MCF 10A (cell line): ENCODE results near the gene UBE2Q1. TPM values are rescaled to one million over a fixed set of nuclear protein-coding genes. Genes with fewer than 3 reads are reported as not detected.
A peak's percentile ranks its signal among the peaks of the same experiment; 100 is the strongest.

ENCODE experiments used
- BruUV-seq: library from RNA; stranded (reverse); fragments of 400-500 nt; replicated peaks from 2 replicates; lab custom pipeline; 2021; lab: Mats Ljungman, UMichigan
- CTCF ChIA-PET: fragments of 300-600 bp; sonication (Branson Sonifier 250); formaldehyde crosslinking; extraction: SDS; loops from one replicate; lab custom pipeline; 2021; ENCODE audit warnings: antibody characterized with exemption, inconsistent platforms; lab: Yijun Ruan, JAX
- POLR2A ChIA-PET: fragments of 300-600, 350-650 bp; sonication (Branson Sonifier 250); formaldehyde crosslinking; extraction: SDS; loops from one replicate; lab custom pipeline; 2020; ENCODE audit warnings: antibody characterized with exemption, inconsistent platforms; lab: Yijun Ruan, JAX
- DNase-seq: peaks from one replicate; pipeline ENCODE4 v3.0.0-alpha.2; 2018; ENCODE audit not compliant: unreplicated experiment
- H3K27ac Mint-ChIP-seq: one replicate; pipeline ENCODE4 v1.8.0; 2022; ENCODE audit warnings: mild to moderate bottlenecking, low read depth, mixed read lengths; ENCODE audit not compliant: unreplicated experiment
- H3K27me3 Mint-ChIP-seq: one replicate; pipeline ENCODE4 v1.8.0; 2022; ENCODE audit warnings: mixed read lengths; ENCODE audit not compliant: insufficient read depth, unreplicated experiment
- H3K36me3 Mint-ChIP-seq: one replicate; pipeline ENCODE4 v1.8.0; 2022; ENCODE audit warnings: mild to moderate bottlenecking, moderate library complexity, mixed read lengths; ENCODE audit not compliant: insufficient read depth, unreplicated experiment
- H3K4me1 Mint-ChIP-seq: one replicate; pipeline ENCODE4 v1.8.0; 2022; ENCODE audit warnings: mixed read lengths; ENCODE audit not compliant: insufficient read depth, unreplicated experiment
- H3K4me3 Mint-ChIP-seq: one replicate; pipeline ENCODE4 v1.8.0; 2022; ENCODE audit warnings: mild to moderate bottlenecking, moderate library complexity, mixed read lengths; ENCODE audit not compliant: unreplicated experiment
- H3K9me3 Mint-ChIP-seq: one replicate; pipeline ENCODE4 v1.8.0; 2022; ENCODE audit warnings: mixed read lengths; ENCODE audit not compliant: unreplicated experiment
- intact Hi-C: fragments of 100-400 bp; cut with micrococcal nuclease; formaldehyde crosslinking; loops from 2 replicates; pipeline ENCODE4 v1.14.1; 2022
- total RNA-seq: library from RNA; stranded (reverse); gene quantifications from 2 replicates; pipeline ENCODE4 v1.2.3, GENCODE V29; 2022
- TF ChIP-seq, protein P1 (sequence below): fragments of 200-600 bp; IDR thresholded peaks from one replicate; pipeline ENCODE4 v1.8.0; 2022; ENCODE audit warnings: antibody characterized with exemption, mild to moderate bottlenecking; ENCODE audit not compliant: unreplicated experiment

Gene UBE2Q1
- total RNA-seq, 1 experiment from 2014 or later, result 111 TPM

- Mint-ChIP-seq H3K27ac (peak overlapping the region; percentile 65), H3K27me3 (no peaks in the 10 kb centered on the region), H3K36me3 (peaks cover 43% of the 10 kb centered on the region), H3K4me3 (peak overlapping the region; percentile 76), H3K4me1 (peaks cover 18% of the 10 kb centered on the region), H3K9me3 (no peaks in the 10 kb centered on the region)
- TF ChIP-seq, protein P1, sequence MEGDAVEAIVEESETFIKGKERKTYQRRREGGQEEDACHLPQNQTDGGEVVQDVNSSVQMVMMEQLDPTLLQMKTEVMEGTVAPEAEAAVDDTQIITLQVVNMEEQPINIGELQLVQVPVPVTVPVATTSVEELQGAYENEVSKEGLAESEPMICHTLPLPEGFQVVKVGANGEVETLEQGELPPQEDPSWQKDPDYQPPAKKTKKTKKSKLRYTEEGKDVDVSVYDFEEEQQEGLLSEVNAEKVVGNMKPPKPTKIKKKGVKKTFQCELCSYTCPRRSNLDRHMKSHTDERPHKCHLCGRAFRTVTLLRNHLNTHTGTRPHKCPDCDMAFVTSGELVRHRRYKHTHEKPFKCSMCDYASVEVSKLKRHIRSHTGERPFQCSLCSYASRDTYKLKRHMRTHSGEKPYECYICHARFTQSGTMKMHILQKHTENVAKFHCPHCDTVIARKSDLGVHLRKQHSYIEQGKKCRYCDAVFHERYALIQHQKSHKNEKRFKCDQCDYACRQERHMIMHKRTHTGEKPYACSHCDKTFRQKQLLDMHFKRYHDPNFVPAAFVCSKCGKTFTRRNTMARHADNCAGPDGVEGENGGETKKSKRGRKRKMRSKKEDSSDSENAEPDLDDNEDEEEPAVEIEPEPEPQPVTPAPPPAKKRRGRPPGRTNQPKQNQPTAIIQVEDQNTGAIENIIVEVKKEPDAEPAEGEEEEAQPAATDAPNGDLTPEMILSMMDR, result no peak
- ChIA-PET CTCF (interaction anchor here (0.8 to 2.2 kb wide), 36 partner anchors 13 to 533 kb away, joined by 3 to 20 read pairs (median 6); partner anchors contain the start of genes ADAM15, PMVK and SHC1), POLR2A (interaction anchor here (0.6 to 1.9 kb wide), 18 partner anchors 9 to 526 kb away, joined by 3 to 24 read pairs (median 5); partner anchors contain the start of genes CHRNB2, FLAD1, PBXIP1 and PMVK)
- BruUV-seq, result TSS peak; percentile 83
- DNase-seq, result peak; percentile 99
- intact Hi-C loops, result loop anchor here (1.0 to 5.0 kb wide), 10 partner anchors 50 to 525 kb away; partner anchors contain the start of genes ADAM15, ADAR and ZBTB7B
Measured at GRCh38 chr1:154558720-154559465, 431 bp upstream of the UBE2Q1 start.

DNA sequence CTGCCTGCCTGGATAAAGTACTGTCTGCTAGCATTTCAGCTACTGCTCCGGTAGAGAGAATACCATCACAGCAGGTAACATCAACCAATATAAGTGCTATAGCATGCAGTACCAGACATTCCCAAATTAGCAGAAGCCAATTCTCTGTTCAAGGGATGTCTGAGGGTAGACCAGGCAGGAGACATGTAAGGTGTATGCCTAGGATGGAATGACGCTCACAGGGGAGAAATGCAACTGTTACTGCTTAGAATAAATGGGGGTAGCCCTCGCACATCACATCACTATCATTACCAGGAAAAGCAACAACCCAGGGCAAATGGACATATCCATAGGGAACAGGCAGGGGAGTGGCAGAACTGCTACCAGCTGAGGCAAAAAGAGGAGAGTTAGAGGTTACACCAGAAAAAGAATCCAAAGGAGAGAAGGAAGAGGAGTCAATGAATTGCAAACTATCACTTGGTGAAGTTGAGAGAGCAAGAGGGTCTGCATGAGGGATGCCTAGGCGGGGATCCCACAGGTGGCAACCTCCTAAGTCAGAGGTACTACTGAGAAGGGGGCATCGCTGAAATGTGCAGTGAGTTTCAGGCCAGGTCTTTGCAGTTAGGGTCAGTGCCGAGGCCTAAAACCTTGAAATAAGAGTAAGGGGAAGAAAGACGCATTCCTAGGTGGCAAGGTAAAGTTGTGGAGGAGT is 1.1 kb downstream of the UBE2Q1 start:
- BruUV-seq, result no TSS peak
- H3K36me3 Mint-ChIP-seq, result peaks cover 58% of the 10 kb centered on the region
- DNase-seq, result no peak
- ChIA-PET POLR2A (interaction anchor here (0.7 to 1.5 kb wide), 7 partner anchors 11 to 589 kb away, joined by 3 to 6 read pairs (median 4); partner anchors contain the start of gene FLAD1), CTCF (interaction anchor here (0.6 to 2.3 kb wide), 6 partner anchors 10 to 616 kb away, joined by 3 to 12 read pairs (median 4); partner anchors contain the start of gene KRTCAP2)
- peak overlapping the region; percentile 65 for H3K27ac Mint-ChIP-seq
- TF ChIP-seq, protein P1, result no peak
- peaks cover 23% of the 10 kb centered on the region for H3K4me1 Mint-ChIP-seq
- no peaks in the 10 kb centered on the region for H3K9me3 Mint-ChIP-seq
- H3K27me3 Mint-ChIP-seq, result no peaks in the 10 kb centered on the region
- intact Hi-C loops, result loop anchor here (5.0 kb wide), 2 partner anchors 445 to 495 kb away; partner anchors contain the start of genes ADAM15 and ZBTB7B
- H3K4me3 Mint-ChIP-seq, result peak overlapping the region; percentile 76

DNA sequence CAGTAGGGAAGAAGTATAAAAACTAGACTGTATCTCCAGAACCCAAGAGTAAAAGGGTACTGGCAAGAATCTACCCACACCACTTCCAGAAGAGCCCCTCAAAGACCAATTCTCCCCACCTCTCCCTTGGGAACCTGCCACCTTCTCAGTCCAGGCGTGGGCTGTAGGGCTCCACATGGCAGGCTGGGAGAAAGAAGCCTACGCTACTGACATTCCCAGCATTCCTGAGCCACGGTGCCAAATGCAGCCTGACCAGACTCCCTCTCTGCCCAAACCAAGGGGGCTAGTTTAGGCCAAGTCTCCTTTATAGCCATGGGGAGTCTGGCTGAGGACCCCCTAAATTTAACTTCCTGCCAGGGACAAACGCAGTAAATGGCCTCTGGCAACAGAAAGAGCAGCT is 2.0 kb downstream of the UBE2Q1 start:
- no peaks in the 10 kb centered on the region for H3K9me3 Mint-ChIP-seq
- ChIA-PET POLR2A (interaction anchor here (0.8 to 1.5 kb wide), 3 partner anchors 17 to 150 kb away, joined by 3 to 5 read pairs (median 3); no protein-coding TSS in a partner anchor), CTCF (interaction anchor here (0.7 to 2.3 kb wide), 6 partner anchors 9 to 616 kb away, joined by 3 to 12 read pairs (median 4); partner anchors contain the start of gene KRTCAP2)
- intact Hi-C loops, result loop anchor here (5.0 kb wide), 2 partner anchors 446 to 496 kb away; partner anchors contain the start of genes ADAM15 and ZBTB7B
- peaks cover 59% of the 10 kb centered on the region for H3K36me3 Mint-ChIP-seq
- H3K4me3 Mint-ChIP-seq, result peak overlapping the region; percentile 76
- no TSS peak for BruUV-seq
- H3K27ac Mint-ChIP-seq, result peak overlapping the region; percentile 65
- DNase-seq, result no peak
- no peaks in the 10 kb centered on the region for H3K27me3 Mint-ChIP-seq
- TF ChIP-seq, protein P1, result no peak
- H3K4me1 Mint-ChIP-seq, result peaks cover 23% of the 10 kb centered on the region
